MG63 (cell line): Measurements from ENCODE around the gene MYOM3. TPM values are rescaled to one million over a fixed set of nuclear protein-coding genes. Genes with fewer than 3 reads are reported as not detected.

Experiments used
- DNase-seq: peaks from one replicate; pipeline ENCODE4 v3.0.0-alpha.2; 2020
- H3K27me3 ChIP-seq: fragments of 250-450 bp; sonication (Bioruptor Pico); 2 replicates; pipeline ENCODE4 v1.5.1; 2020; ENCODE audit warnings: mild to moderate bottlenecking, moderate library complexity
- H3K36me3 ChIP-seq: fragments of 250-450 bp; sonication (Bioruptor Pico); 2 replicates; pipeline ENCODE4 v1.5.1; 2020; ENCODE audit warnings: mild to moderate bottlenecking, moderate library complexity
- H3K4me3 ChIP-seq: fragments of 250-450 bp; sonication (Bioruptor Pico); 2 replicates; pipeline ENCODE4 v1.5.1; 2020; ENCODE audit warnings: mild to moderate bottlenecking, moderate library complexity
- H3K9me3 ChIP-seq: fragments of 250-450 bp; sonication (Bioruptor Pico); 2 replicates; pipeline ENCODE4 v1.5.1; 2020; ENCODE audit warnings: mild to moderate bottlenecking, moderate library complexity
- total RNA-seq: library from RNA; depleted of rRNA; stranded (reverse); fragments of >200 nt; shearing (Covaris generic); gene quantifications from 2 replicates; pipeline ENCODE4 v1.2.3, GENCODE V29; 2014; ENCODE audit warnings: low replicate concordance

Gene MYOM3
- total RNA-seq, 1 experiment from 2014 or later: 0.13 TPM

DNA sequence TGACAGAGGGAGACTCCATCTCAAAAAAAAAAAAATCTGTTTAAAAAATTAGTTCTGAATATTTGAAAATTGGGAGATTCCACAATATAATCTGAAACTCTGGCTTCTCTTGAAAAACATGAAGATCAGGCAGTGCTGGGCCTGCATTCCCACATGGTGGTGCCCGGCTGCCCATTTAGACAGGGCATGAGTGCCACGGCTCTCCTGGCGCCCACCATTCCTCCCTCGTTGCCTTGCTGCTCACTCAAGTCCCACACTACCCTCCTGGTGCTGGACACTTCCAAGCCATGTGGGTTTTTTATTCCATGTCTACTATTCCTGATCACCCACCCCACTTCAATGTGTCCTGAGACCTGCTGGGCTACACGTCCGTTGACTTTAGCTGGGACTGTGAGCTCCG, 10.8 kb upstream of the MYOM3 start:
- DNase-seq: no peak
- H3K4me3 ChIP-seq: no peak overlapping the region
- no peaks in the 10 kb centered on the region for H3K27me3 ChIP-seq
- H3K9me3 ChIP-seq: no peaks in the 10 kb centered on the region
- H3K36me3 ChIP-seq: no peaks in the 10 kb centered on the region

- no peak overlapping the region for H3K4me3 ChIP-seq
Measured at GRCh38 chr1:24121406-24121805, 9.5 kb upstream of the MYOM3 start.

GRCh38 chr1:24120965-24121364, 9.0 kb upstream of the MYOM3 start:
- Histone ChIP-seq H3K36me3 (no peaks in the 10 kb centered on the region), H3K4me3 (no peak overlapping the region), H3K9me3 (no peaks in the 10 kb centered on the region), H3K27me3 (no peaks in the 10 kb centered on the region)
- DNase-seq: no peak

More at GRCh38 chr1:24121406-24121805, 9.5 kb upstream of the MYOM3 start:
- no peaks in the 10 kb centered on the region for H3K9me3 ChIP-seq
- H3K36me3 ChIP-seq: no peaks in the 10 kb centered on the region
- DNase-seq: no peak
- no peaks in the 10 kb centered on the region for H3K27me3 ChIP-seq

- no peak overlapping the region for H3K4me3 ChIP-seq
- DNase-seq: no peak
- no peaks in the 10 kb centered on the region for H3K36me3 ChIP-seq
- no peaks in the 10 kb centered on the region for H3K9me3 ChIP-seq
- H3K27me3 ChIP-seq: no peaks in the 10 kb centered on the region
Measured at GRCh38 chr1:24119859-24120756, 8.2 kb upstream of the MYOM3 start.

- no peak for DNase-seq
- Histone ChIP-seq H3K36me3 (no peaks in the 10 kb centered on the region), H3K4me3 (no peak overlapping the region), H3K9me3 (no peaks in the 10 kb centered on the region), H3K27me3 (no peaks in the 10 kb centered on the region)
Measured at GRCh38 chr1:24119489-24119858, 7.5 kb upstream of the MYOM3 start.

DNA sequence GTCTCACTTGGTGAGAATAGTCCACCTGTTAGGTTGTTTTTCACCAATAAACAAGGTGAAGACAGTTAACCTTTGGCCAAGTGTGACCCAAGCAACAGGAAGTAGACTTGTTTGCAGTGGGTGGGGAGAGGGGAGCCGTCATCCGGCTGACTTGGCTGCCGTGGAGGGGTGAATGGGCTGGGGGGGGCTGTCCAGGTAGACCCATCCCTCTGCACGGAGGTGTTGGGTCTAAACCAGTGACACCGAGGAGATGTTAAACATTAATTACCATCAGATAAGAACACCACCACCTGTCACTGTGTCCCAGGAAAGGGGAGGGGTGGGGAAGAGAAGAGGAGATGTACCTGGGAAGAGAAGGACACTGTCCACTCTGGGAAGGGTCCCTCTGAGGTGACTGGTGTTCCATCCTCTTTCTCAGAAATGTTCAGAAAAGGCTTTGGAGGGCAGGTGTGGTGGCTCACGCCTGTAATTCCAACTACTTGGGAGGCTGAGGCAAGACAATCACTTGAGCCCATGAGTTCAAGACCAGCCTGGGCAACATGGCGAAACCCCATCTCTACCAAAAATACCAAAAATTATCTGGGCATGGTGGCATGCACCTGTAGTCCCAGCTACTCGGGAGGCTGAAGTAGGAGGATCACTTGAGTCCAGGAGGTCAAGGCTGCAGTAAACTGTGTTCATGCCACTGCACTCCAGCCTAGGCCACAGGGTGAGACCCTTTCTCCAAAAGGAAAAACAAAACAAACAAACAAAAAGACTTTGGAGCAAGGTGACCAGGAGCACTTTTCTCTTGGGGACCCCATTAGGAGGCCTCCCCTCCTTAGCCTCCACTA, 6.7 kb upstream of the MYOM3 start:
- H3K27me3 ChIP-seq: no peaks in the 10 kb centered on the region
- no peak for DNase-seq
- no peaks in the 10 kb centered on the region for H3K36me3 ChIP-seq

DNA sequence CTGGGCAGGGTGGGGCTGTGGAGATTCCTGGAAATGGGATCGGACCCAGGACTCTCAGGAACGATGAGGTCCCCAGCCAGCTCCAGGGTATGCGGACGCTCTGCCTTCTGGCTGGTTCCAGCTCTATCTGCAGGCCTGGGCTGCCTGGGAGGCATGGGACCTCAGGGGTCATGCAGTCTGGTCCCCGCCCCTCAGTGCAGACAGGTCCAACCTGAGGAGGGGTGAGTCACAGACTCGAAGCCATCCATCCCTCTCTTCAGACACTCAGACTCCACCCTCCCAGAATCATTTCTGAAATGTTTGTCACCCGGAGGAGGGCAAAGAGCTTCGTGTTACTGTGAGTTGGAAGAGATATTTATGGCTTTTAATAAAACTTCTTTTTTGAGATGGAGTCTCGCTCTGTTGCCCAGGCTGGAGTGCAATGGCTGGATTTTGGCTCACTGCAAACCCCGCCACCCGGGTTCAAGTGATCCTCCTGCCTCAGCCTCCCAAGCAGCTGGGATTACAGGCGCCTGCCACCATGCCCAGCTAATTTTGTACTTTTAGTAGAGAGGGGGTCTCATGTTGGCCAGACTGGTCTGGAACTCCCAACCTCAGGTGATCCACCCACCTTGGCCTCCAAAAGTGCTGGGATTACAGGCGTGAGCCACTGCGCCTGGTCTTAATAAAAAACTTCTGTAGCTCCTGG, 5.9 kb upstream of the MYOM3 start:
- no peaks in the 10 kb centered on the region for H3K27me3 ChIP-seq
- no peaks in the 10 kb centered on the region for H3K9me3 ChIP-seq
- no peak overlapping the region for H3K4me3 ChIP-seq
- H3K36me3 ChIP-seq: no peaks in the 10 kb centered on the region
- DNase-seq: peak; percentile 19

More for the DNA sequence above, 6.7 kb upstream of the MYOM3 start:
- H3K9me3 ChIP-seq: no peaks in the 10 kb centered on the region
- no peak overlapping the region for H3K4me3 ChIP-seq

DNA sequence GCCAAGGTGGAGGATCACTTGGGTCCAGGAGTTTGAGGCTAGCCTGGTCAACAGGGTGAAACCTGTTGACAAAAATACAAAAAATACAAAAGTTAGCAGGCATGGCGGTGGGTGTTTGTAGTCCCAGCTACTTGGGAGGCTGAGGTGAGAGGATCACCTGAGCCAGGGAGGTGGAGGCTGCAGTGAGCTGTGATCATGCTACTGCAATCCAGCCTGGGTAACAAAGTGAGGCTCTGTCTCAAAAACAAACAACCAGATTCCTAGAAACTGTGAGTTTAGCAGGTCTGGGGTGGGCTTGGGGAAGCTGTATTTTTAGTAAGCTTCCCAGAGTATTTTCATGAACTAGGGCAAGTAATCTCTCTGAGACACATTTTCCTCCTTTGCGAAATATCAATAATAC, 5.2 kb upstream of the MYOM3 start:
- no peaks in the 10 kb centered on the region for H3K36me3 ChIP-seq
- no peak overlapping the region for H3K4me3 ChIP-seq
- H3K27me3 ChIP-seq: no peaks in the 10 kb centered on the region
- H3K9me3 ChIP-seq: no peaks in the 10 kb centered on the region
- DNase-seq: no peak

DNA sequence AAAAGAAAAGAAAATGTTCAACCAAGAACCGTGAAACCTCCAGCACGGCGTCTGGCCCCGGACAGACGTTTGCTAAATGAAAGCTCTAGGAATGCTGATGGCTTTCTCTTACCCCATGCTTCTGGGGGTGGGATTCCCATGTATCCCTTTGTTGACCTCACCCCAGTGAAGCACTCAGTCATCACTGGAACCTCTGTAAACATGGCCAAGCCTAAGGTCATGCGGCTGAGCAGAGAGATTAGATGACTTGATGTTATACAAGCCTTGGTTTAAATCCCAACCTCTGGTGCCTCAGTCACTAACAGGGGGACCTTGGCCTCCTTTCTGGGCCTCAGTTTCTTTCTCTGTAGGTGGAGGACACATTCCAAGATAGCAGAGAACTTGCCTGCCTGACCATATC, 2.8 kb upstream of the MYOM3 start:
- H3K27me3 ChIP-seq: no peaks in the 10 kb centered on the region

GRCh38 chr1:24113641-24114033, 1.7 kb upstream of the MYOM3 start:
- Histone ChIP-seq H3K4me3 (no peak overlapping the region), H3K9me3 (no peaks in the 10 kb centered on the region), H3K36me3 (no peaks in the 10 kb centered on the region), H3K27me3 (no peaks in the 10 kb centered on the region)
- no peak for DNase-seq

More for the DNA sequence above, 2.8 kb upstream of the MYOM3 start:
- DNase-seq: no peak
- no peaks in the 10 kb centered on the region for H3K36me3 ChIP-seq
- no peaks in the 10 kb centered on the region for H3K9me3 ChIP-seq
- no peak overlapping the region for H3K4me3 ChIP-seq

DNA sequence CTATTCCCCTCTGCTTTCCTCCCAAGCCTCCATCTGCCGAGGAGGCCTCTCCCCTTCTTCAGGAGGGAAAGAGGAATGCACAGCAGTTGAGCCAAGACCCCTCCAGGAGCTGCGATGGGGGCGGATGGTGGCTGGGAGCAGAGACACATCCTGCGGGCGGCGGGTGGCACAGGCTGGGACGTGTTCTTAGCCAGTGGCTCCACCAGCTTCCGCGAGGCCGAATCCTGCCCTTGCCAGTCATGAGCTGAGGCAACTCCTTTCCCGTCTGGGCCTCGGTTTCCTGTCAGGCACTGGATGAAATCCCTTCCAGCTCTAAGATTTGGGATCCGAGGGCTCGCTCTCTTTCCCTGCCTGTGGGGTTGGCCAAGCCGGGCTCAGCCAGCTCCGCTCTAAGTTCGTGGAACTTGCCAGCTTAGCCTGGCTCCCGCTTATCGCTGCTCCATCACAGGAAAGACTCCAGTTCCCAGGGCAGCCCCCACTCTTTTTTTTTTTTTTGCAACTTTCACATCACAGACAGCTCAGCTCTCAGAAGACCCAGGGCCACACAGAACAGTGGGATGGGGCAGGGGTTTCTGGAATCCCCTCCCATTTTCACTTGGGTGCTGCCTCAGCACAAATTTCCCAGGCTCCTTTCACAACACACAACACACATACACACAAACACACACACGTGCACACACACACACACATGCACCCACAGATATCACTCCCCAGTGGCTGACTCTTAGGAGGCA, 506 bp downstream of the MYOM3 start:
- H3K4me3 ChIP-seq: no peak overlapping the region

GRCh38 chr1:24110642-24111261, 1.2 kb downstream of the MYOM3 start:
- Histone ChIP-seq H3K4me3 (no peak overlapping the region), H3K9me3 (no peaks in the 10 kb centered on the region), H3K36me3 (no peaks in the 10 kb centered on the region), H3K27me3 (no peaks in the 10 kb centered on the region)
- DNase-seq: peak; percentile 56

More for the DNA sequence above, 506 bp downstream of the MYOM3 start:
- Histone ChIP-seq H3K36me3 (no peaks in the 10 kb centered on the region), H3K9me3 (no peaks in the 10 kb centered on the region), H3K27me3 (no peaks in the 10 kb centered on the region)
- DNase-seq: no peak

- DNase-seq: no peak
- no peaks in the 10 kb centered on the region for H3K27me3 ChIP-seq
- H3K9me3 ChIP-seq: no peaks in the 10 kb centered on the region
- no peaks in the 10 kb centered on the region for H3K36me3 ChIP-seq
- H3K4me3 ChIP-seq: no peak overlapping the region
Measured at GRCh38 chr1:24109686-24110475, 2.1 kb downstream of the MYOM3 start.

GRCh38 chr1:24109166-24109483, 2.8 kb downstream of the MYOM3 start:
- Histone ChIP-seq H3K36me3 (no peaks in the 10 kb centered on the region), H3K9me3 (no peaks in the 10 kb centered on the region), H3K27me3 (no peaks in the 10 kb centered on the region), H3K4me3 (no peak overlapping the region)
- no peak for DNase-seq

- no peaks in the 10 kb centered on the region for H3K27me3 ChIP-seq
- H3K9me3 ChIP-seq: no peaks in the 10 kb centered on the region
- no peak overlapping the region for H3K4me3 ChIP-seq
- no peaks in the 10 kb centered on the region for H3K36me3 ChIP-seq
- DNase-seq: peak; percentile 90
Measured at GRCh38 chr1:24108334-24109165, 3.4 kb downstream of the MYOM3 start.
